Measurements from ENCODE around the gene C1QA.

GRCh38 chr1:22594396-22594795 lies 42.0 kb upstream of the C1QA start:
- TF ChIP-seq ZC3H10 (CRISPR knock-in tag; IDR thresholded peaks at IDR 0.05) = no peak
- no peak for TF ChIP-seq OSR1 (CRISPR knock-in tag; IDR thresholded peaks at IDR 0.05)
- TF ChIP-seq ZNF8 (CRISPR knock-in tag; IDR thresholded peaks at IDR 0.05) = no peak
- TF ChIP-seq PATZ1 (CRISPR knock-in tag; IDR thresholded peaks at IDR 0.05; ENCODE audit: borderline replicate concordance) = no peak
- no peak for TF ChIP-seq TSHZ2 (CRISPR knock-in tag; IDR thresholded peaks at IDR 0.05)
- no peak for TF ChIP-seq ARNTL (CRISPR knock-in tag; IDR thresholded peaks at IDR 0.05; ENCODE audit: borderline replicate concordance, low read depth)
- no peak for TF ChIP-seq ZFP30 (CRISPR knock-in tag; IDR thresholded peaks at IDR 0.05)
- no peak for TF ChIP-seq TCF4 (CRISPR knock-in tag; IDR thresholded peaks at IDR 0.05; ENCODE audit: borderline replicate concordance)
- no peak for TF ChIP-seq POU6F1 (CRISPR knock-in tag; IDR thresholded peaks at IDR 0.05; ENCODE audit: borderline replicate concordance, low read depth)
- TF ChIP-seq ESRRG (CRISPR knock-in tag; IDR thresholded peaks at IDR 0.05) = no peak
